ENCODE results near the gene CLRN1.

CLRN1 gene

DNA sequence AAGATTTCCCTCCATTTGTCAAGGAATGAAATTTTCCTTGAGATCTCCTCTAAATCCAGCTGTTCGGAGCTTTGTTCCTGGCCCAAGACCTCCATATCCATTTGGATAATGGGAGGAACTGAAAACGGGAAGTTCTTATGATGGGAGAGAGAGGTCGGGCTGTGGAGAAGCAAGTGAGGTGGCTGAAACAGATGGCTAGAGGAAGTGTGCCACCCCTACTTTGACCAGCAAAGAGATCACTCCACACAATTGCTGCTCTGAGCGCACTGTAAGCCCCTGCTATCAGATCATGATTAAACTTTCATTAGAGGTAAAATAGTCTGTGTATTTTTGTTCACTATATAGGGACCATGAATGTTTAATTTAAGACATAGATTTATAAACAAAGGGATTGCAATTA, 67.2 kb downstream of the CLRN1 start, which contains the start of gene MINDY4B:
Gene MINDY4B (minus strand): TSS at position 101 of the 400 bp plus-strand sequence. CDS start 0 bp downstream, at position 101.
- Mint-ChIP-seq H3K27me3 (peaks cover 71% of the 10 kb centered on the region), H3K9me3 (no peaks in the 10 kb centered on the region), H3K4me1 (no peaks in the 10 kb centered on the region), H3K36me3 (ENCODE audit: insufficient read depth) (no peaks in the 10 kb centered on the region), H3K27ac (ENCODE audit: low read depth) (no peak within 1 kb of the TSS), H3K4me3 (no peak within 1 kb of the TSS)
- ATAC-seq (replicated peaks; ENCODE audit: extremely low read depth, poor library complexity, severe bottlenecking): no peak
- DNase-seq (ENCODE audit: low spot score in 2 of 2): no peak

DNA sequence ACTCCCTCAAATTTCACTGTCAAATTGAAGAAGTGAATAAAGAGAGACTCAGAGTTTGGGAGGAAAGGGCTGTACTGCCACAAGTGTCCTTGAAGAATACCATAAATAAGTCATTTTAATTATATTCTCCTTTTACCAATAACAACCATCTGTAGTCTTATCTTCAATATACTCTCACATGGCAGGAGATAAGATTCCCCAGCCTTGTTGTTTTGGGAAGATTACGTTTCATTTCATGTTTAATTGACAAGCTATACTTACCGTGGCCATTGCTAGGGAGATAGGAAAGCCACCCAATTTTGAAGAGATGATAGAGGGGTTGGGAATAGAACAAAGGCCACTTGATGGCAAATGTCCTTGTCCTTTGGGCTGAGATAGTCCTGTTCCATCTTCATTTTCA, 69.5 kb downstream of the CLRN1 start:
- ATAC-seq (replicated peaks; ENCODE audit: extremely low read depth, poor library complexity, severe bottlenecking) (no peak), DNase-seq (ENCODE audit: low spot score in 2 of 2) (no peak)
- peaks cover 62% of the 10 kb centered on the region for H3K27me3 Mint-ChIP-seq
- no peaks in the 10 kb centered on the region for H3K36me3 Mint-ChIP-seq (ENCODE audit: insufficient read depth)
- no peaks in the 10 kb centered on the region for H3K4me1 Mint-ChIP-seq
- no peak overlapping the region for H3K27ac Mint-ChIP-seq (ENCODE audit: low read depth)
- no peak overlapping the region for H3K4me3 Mint-ChIP-seq
- H3K9me3 Mint-ChIP-seq: no peaks in the 10 kb centered on the region

DNA sequence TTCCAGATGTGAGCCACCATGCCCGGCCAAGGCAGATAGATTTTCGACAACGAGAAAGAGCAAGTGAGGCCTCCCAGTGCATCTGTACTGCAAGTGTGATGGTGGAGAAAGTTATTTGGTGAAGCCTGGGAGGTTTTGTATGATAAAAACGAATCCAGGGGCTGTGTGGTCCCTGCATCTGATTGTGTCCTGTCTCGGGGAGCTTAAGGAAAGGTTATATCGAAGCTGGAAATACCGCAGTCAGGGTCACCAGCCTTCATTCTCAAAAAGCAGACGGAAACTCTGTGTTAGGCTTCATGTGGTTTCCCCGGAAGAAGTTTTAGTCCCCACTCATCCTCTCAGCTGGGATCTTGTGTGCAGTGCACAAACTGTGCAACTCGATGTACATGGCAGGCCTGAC, 70.7 kb downstream of the CLRN1 start:
- DNase-seq (ENCODE audit: low spot score in 2 of 2) (no peak), ATAC-seq (replicated peaks; ENCODE audit: extremely low read depth, poor library complexity, severe bottlenecking) (no peak)
- no peak overlapping the region for H3K27ac Mint-ChIP-seq (ENCODE audit: low read depth)
- H3K9me3 Mint-ChIP-seq: no peaks in the 10 kb centered on the region
- peaks cover 56% of the 10 kb centered on the region for H3K27me3 Mint-ChIP-seq
- H3K4me1 Mint-ChIP-seq: no peaks in the 10 kb centered on the region
- no peak overlapping the region for H3K4me3 Mint-ChIP-seq
- H3K36me3 Mint-ChIP-seq (ENCODE audit: insufficient read depth): no peaks in the 10 kb centered on the region

DNA sequence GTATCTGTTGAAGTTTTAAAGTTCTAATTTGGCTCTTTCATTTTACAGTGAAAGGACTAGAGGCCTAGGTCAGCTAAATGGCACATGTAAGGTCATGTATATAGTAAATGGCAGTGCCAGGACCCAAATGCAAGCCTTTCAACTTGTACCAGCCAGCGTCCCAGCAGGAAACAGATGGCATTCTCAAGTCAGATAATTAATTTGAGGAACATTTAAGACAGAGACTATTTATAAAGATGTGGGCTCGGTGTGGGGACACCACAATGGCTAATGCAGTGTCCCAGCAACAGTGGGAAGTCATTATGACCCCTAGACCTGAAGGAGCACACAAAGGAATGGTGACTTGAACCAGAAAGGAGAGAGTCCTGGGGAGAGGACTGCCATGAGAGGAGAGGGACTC, 73.4 kb downstream of the CLRN1 start:
- no peak for ATAC-seq (replicated peaks; ENCODE audit: extremely low read depth, poor library complexity, severe bottlenecking)
- no peaks in the 10 kb centered on the region for H3K9me3 Mint-ChIP-seq
- no peak for DNase-seq (ENCODE audit: low spot score in 2 of 2)
- H3K4me1 Mint-ChIP-seq: no peaks in the 10 kb centered on the region
- no peak overlapping the region for H3K27ac Mint-ChIP-seq (ENCODE audit: low read depth)
- peaks cover 58% of the 10 kb centered on the region for H3K27me3 Mint-ChIP-seq
- no peaks in the 10 kb centered on the region for H3K36me3 Mint-ChIP-seq (ENCODE audit: insufficient read depth)
- no peak overlapping the region for H3K4me3 Mint-ChIP-seq

DNA sequence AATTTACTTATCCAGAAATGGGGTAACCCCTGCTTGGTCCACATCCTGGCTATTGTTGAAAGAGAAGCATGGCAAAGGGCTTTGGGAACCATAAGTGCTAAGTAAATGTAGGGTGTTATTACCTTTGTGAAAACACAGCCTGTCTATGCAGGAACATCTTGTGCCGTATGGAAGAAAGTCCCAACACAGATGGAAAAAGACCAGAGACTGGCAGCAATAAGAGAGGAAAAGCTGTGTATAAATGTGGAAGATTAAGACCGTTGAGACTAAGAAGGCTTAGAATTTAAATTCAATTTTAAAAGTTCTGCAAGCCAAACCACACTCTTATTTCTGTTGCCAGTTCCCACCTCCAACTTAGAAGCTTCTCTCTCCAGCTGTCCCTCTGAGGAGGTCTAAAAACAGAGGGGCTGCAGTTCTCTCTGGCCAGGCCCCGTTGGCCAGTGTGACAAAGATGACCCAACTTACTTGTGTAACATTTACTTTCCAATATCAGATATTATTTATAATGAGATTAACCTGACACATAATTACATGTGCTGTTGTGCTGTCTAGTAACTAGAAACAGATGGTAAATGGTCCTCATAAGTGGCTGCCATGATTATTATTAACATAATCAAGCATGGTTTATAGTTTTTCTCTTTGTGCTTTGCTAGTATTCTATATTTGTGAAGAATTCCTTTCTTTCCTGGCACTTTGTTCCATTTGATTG, 74.3 kb downstream of the CLRN1 start:
- no peaks in the 10 kb centered on the region for H3K9me3 Mint-ChIP-seq
- DNase-seq (ENCODE audit: low spot score in 2 of 2): no peak
- no peak for ATAC-seq (replicated peaks; ENCODE audit: extremely low read depth, poor library complexity, severe bottlenecking)
- H3K4me1 Mint-ChIP-seq: no peaks in the 10 kb centered on the region
- no peak overlapping the region for H3K4me3 Mint-ChIP-seq
- H3K36me3 Mint-ChIP-seq (ENCODE audit: insufficient read depth): no peaks in the 10 kb centered on the region
- no peak overlapping the region for H3K27ac Mint-ChIP-seq (ENCODE audit: low read depth)
- H3K27me3 Mint-ChIP-seq: peaks cover 58% of the 10 kb centered on the region

DNA sequence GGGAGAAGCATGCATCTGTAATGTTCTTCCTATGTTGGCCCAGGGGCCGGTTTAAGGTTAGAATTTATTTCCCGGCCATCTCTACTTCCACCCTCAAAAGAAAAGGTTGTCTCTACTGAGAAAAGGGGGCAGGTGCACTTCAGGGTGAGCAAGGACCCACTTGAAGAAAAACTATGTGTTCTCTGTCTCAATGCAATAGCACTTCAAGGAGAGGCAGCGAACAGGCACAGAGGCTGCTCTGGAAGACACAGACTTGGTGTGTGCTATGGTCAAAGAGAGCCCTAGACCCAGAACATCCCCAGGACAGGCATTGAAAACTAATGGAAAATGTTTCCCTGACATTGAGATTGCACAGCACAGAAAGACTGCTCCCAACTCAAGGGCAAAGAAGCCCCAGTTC, 74.9 kb downstream of the CLRN1 start:
- Mint-ChIP-seq H3K27ac (ENCODE audit: low read depth) (no peak overlapping the region), H3K9me3 (no peaks in the 10 kb centered on the region), H3K4me1 (no peaks in the 10 kb centered on the region), H3K27me3 (peaks cover 52% of the 10 kb centered on the region), H3K36me3 (ENCODE audit: insufficient read depth) (no peaks in the 10 kb centered on the region), H3K4me3 (no peak overlapping the region)
- DNase-seq (ENCODE audit: low spot score in 2 of 2): no peak
- no peak for ATAC-seq (replicated peaks; ENCODE audit: extremely low read depth, poor library complexity, severe bottlenecking)

DNA sequence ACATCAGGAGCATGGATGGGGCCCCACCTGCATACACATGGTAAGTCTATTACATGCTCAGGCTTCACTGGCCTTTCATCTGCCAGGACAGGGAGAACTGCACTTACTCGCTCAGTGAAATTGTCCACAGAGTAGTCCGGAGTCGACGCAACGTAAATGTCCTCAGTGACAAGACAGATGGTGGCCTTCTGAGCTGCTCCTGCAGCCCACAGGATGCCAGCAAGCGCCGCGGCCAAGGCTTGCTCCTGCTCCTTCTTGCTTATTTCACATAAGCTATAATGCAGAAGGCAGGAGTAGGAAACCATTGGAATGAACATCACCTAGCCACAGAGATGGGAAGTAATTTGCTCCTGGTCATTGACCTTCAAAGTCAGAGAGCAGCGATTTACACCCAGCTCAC, 81.7 kb downstream of the CLRN1 start:
- ATAC-seq (replicated peaks; ENCODE audit: extremely low read depth, poor library complexity, severe bottlenecking) (no peak), DNase-seq (ENCODE audit: low spot score in 2 of 2) (no peak)
- H3K9me3 Mint-ChIP-seq: no peaks in the 10 kb centered on the region
- H3K27ac Mint-ChIP-seq (ENCODE audit: low read depth): no peak overlapping the region
- no peaks in the 10 kb centered on the region for H3K4me1 Mint-ChIP-seq
- no peaks in the 10 kb centered on the region for H3K36me3 Mint-ChIP-seq (ENCODE audit: insufficient read depth)
- peaks cover 42% of the 10 kb centered on the region for H3K27me3 Mint-ChIP-seq
- no peak overlapping the region for H3K4me3 Mint-ChIP-seq

DNA sequence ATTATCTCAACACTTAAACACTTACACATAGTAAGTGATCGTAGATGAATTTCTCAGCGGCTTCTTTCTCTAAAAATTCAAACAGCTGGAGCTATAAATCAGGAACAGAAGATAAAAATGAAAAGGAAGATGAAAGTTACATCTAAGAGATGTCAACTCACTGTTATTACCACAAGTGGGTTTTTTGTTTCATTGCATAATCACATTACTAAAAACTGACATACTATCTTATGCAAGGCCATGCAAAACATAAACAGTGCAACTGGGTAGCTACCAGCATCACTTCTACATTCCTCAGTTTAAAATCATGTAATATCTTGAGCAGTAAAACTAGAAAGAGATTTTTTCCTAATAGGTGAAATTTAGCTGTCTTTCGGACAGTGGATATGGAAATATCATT, 82.2 kb downstream of the CLRN1 start:
- H3K4me3 Mint-ChIP-seq: no peak overlapping the region
- no peaks in the 10 kb centered on the region for H3K4me1 Mint-ChIP-seq
- H3K27ac Mint-ChIP-seq (ENCODE audit: low read depth): no peak overlapping the region
- no peaks in the 10 kb centered on the region for H3K9me3 Mint-ChIP-seq
- H3K36me3 Mint-ChIP-seq (ENCODE audit: insufficient read depth): no peaks in the 10 kb centered on the region
- peaks cover 42% of the 10 kb centered on the region for H3K27me3 Mint-ChIP-seq
- DNase-seq (ENCODE audit: low spot score in 2 of 2) (no peak), ATAC-seq (replicated peaks; ENCODE audit: extremely low read depth, poor library complexity, severe bottlenecking) (no peak)

DNA sequence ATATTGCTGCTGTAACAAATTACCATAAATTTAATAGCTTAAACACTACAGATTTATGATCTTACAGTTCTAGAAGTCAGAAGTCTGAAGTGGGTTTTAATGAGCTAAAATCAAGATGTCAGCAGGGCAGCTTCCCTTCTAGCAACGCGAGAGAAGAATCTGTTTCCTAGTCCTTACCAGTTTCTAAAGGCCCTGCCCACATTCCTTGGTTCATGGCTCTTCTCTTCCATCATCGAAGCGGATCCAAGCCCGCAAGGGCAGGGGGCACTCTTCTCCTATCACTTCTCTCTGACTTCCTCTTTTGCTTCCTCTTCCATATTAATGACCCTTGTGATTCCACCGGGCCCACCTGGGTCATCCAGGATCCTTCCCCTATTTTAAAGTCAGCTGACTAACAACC, 83.4 kb downstream of the CLRN1 start:
- Mint-ChIP-seq H3K4me3 (no peak overlapping the region), H3K4me1 (no peaks in the 10 kb centered on the region), H3K36me3 (ENCODE audit: insufficient read depth) (no peaks in the 10 kb centered on the region), H3K9me3 (no peaks in the 10 kb centered on the region), H3K27ac (ENCODE audit: low read depth) (no peak overlapping the region), H3K27me3 (peaks cover 52% of the 10 kb centered on the region)
- DNase-seq (ENCODE audit: low spot score in 2 of 2) (no peak), ATAC-seq (replicated peaks; ENCODE audit: extremely low read depth, poor library complexity, severe bottlenecking) (no peak)

DNA sequence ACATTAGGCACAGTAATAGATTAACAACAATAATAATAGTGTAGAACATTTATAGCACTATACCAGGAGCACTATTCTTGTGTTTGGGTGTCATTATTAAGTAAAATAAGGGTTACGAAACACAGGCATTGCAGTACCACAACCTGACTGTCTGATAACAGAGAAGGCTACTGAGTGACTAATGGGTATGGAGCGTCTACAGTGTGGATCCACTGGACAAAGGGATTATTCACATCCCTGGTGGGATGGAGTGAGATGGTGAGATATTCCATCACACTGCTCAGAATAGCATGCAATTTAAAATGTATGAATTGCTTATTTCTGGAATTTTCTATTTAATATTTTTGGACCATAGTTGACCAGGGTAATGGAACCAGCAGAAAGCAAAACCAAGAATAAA, 85.5 kb downstream of the CLRN1 start:
- H3K27me3 Mint-ChIP-seq: peaks cover 62% of the 10 kb centered on the region
- H3K4me1 Mint-ChIP-seq: no peaks in the 10 kb centered on the region
- H3K36me3 Mint-ChIP-seq (ENCODE audit: insufficient read depth): no peaks in the 10 kb centered on the region
- ATAC-seq (replicated peaks; ENCODE audit: extremely low read depth, poor library complexity, severe bottlenecking) (no peak), DNase-seq (ENCODE audit: low spot score in 2 of 2) (no peak)
- H3K4me3 Mint-ChIP-seq: no peak overlapping the region
- H3K27ac Mint-ChIP-seq (ENCODE audit: low read depth): no peak overlapping the region
- H3K9me3 Mint-ChIP-seq: no peaks in the 10 kb centered on the region

DNA sequence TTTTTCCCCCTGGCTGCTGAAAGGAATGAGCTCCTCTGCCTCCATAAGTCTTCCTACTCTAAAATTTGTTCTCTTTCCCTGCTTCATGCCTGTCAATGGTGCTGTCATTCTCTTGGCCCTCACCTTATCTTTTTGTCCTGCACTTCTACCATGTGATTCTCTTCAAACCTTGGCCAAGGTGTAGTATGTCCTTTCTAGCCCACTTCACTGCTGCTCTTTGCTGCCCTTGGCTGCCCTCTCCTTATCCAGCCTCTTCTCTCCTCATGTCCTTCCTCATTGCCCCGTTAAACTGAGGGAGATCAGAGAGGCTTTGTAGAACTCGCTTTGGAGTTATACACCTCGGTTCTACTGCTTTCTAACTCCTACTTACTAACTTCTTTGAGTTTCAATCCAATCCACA, 87.0 kb downstream of the CLRN1 start:
- Mint-ChIP-seq H3K27me3 (peaks cover 62% of the 10 kb centered on the region), H3K4me3 (no peak overlapping the region), H3K9me3 (no peaks in the 10 kb centered on the region), H3K27ac (ENCODE audit: low read depth) (no peak overlapping the region), H3K36me3 (ENCODE audit: insufficient read depth) (no peaks in the 10 kb centered on the region), H3K4me1 (no peaks in the 10 kb centered on the region)
- ATAC-seq (replicated peaks; ENCODE audit: extremely low read depth, poor library complexity, severe bottlenecking): no peak
- DNase-seq (ENCODE audit: low spot score in 2 of 2): no peak

DNA sequence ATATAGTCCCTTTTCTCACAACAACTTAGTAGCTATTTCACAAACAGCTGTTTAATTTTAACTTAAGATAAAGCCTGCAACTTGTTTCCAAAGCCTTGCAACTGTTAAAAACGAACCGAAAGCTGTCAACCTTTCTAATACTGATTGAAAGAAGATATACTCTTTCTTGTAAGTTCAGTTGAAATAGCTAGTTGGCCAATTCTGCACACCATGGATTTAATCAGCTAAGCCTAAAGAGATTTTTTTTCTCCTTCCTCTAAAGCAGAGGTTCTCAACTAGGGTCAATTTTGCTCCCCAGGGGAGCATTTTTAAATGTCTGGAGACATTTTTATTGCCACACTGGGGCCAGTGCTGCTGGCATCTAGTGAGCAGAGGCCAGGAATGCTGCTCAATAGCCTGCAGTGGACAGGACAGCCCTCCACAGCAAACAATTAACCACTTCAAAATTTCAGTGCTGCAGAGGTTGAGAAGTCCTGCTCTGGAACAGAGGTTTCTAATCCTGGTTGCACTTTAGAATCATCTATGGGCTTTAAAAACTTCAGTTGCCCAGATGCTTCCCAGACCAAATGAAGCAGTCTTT, 93.4 kb downstream of the CLRN1 start:
- Mint-ChIP-seq H3K9me3 (no peaks in the 10 kb centered on the region), H3K4me3 (no peak overlapping the region), H3K4me1 (no peaks in the 10 kb centered on the region), H3K27me3 (peaks cover 19% of the 10 kb centered on the region), H3K27ac (ENCODE audit: low read depth) (no peak overlapping the region), H3K36me3 (ENCODE audit: insufficient read depth) (no peaks in the 10 kb centered on the region)
- DNase-seq (ENCODE audit: low spot score in 2 of 2): no peak
- ATAC-seq (replicated peaks; ENCODE audit: extremely low read depth, poor library complexity, severe bottlenecking): no peak

DNA sequence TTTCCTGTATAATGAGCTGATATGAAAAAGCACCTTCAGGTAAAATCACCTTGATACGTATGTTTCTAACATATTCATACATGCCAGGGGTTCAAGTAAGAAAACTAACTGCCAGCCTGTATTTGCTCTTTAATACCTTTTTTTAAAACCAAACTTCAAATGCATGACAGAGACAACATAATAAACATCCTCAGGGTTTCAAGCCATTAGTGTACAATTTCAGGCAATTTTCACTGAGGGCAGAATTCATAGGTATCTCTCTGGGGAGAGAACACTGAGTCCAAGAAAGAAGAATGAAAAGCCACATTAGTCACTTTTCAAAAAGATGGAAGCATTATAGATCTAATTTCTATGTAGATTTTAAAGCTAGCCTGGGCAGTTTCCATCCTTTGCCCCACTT, 94.2 kb downstream of the CLRN1 start:
- ATAC-seq (replicated peaks; ENCODE audit: extremely low read depth, poor library complexity, severe bottlenecking) (no peak), DNase-seq (ENCODE audit: low spot score in 2 of 2) (no peak)
- no peak overlapping the region for H3K27ac Mint-ChIP-seq (ENCODE audit: low read depth)
- H3K4me3 Mint-ChIP-seq: no peak overlapping the region
- peaks cover 11% of the 10 kb centered on the region for H3K27me3 Mint-ChIP-seq
- no peaks in the 10 kb centered on the region for H3K9me3 Mint-ChIP-seq
- H3K36me3 Mint-ChIP-seq (ENCODE audit: insufficient read depth): no peaks in the 10 kb centered on the region
- H3K4me1 Mint-ChIP-seq: no peaks in the 10 kb centered on the region
